Measurements from ENCODE around the gene LIN7B.
"Not testable (repeated sequence)": the region's sequence is repeated elsewhere in the genome, so short reads cannot be mapped to it uniquely, and the experiment has no call there.

Gene LIN7B

DNA sequence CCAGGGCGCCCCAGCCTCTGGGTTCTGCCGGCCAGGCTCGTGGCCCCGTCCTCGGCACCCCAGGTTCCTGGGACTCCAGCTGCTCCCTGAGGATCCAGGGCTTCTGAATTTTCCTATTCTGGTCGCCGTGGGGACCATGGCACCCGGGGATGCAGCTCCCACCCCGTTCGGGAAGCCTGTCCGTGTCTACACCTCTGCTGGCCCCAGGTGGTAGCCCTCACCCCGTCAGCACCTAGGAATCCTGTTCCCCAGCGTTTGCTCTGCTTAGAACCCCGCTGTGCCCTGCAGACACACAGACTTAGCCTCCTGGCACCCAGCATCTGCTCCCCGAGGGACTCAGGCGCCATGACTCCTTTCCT lies 6.1 kb downstream of the LIN7B start:
- H3K4me3 ChIP-seq (ENCODE audit: low read depth, low read length): no peak overlapping the region
- DNase-seq (ENCODE audit: low read depth): no peak
- TF ChIP-seq, protein P1, sequence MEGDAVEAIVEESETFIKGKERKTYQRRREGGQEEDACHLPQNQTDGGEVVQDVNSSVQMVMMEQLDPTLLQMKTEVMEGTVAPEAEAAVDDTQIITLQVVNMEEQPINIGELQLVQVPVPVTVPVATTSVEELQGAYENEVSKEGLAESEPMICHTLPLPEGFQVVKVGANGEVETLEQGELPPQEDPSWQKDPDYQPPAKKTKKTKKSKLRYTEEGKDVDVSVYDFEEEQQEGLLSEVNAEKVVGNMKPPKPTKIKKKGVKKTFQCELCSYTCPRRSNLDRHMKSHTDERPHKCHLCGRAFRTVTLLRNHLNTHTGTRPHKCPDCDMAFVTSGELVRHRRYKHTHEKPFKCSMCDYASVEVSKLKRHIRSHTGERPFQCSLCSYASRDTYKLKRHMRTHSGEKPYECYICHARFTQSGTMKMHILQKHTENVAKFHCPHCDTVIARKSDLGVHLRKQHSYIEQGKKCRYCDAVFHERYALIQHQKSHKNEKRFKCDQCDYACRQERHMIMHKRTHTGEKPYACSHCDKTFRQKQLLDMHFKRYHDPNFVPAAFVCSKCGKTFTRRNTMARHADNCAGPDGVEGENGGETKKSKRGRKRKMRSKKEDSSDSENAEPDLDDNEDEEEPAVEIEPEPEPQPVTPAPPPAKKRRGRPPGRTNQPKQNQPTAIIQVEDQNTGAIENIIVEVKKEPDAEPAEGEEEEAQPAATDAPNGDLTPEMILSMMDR (IDR thresholded peaks at IDR 0.05; ENCODE audit: insufficient read depth, low read depth, low read length, missing control alignments): no peak

DNA sequence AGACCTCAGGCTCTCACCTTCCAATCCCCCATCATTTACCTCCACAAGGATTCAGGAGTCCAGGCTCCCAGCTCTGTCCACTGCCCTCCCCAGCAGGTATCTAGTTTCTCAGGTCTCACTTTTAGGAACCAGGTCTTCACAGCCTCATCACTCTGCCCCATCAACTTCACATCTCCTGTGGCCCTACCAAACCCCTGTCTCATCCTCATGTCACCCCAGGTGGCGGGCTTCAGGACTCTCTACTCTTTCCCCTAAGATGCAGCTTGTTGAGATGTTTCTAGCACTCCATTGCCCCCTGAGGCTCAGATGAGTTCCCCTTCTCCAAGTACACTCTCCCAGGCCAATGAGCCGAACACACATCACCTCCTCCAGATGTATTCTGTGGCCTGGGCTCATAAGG lies 6.7 kb downstream of the LIN7B start:
- H3K4me3 ChIP-seq (ENCODE audit: low read depth, low read length): no peak overlapping the region
- TF ChIP-seq, protein P1 (IDR thresholded peaks at IDR 0.05; ENCODE audit: insufficient read depth, low read depth, low read length, missing control alignments): no peak
- no peak for DNase-seq (ENCODE audit: low read depth)

DNA sequence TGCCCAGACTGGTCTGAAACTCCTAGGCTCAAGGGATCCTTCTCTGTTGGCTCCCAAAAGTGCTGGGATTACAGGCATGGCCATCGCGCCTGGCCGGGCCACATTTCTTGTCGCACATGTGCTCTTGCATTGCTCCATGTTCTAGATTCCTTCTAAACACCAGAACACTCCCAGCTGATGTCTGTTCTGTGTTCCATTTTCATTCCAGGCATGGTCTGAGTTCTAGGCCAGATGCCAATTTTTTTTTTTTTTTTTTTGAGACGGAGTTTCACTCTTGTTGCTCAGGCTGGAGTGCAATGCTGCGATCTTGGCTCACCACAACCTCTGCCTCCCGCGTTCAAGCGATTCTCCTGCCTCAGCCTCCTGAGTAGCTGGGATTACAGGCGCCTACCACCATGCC lies 7.7 kb downstream of the LIN7B start:
- not testable (repeated sequence) for H3K4me3 ChIP-seq (ENCODE audit: low read depth, low read length); DNase-seq (ENCODE audit: low read depth)

DNA sequence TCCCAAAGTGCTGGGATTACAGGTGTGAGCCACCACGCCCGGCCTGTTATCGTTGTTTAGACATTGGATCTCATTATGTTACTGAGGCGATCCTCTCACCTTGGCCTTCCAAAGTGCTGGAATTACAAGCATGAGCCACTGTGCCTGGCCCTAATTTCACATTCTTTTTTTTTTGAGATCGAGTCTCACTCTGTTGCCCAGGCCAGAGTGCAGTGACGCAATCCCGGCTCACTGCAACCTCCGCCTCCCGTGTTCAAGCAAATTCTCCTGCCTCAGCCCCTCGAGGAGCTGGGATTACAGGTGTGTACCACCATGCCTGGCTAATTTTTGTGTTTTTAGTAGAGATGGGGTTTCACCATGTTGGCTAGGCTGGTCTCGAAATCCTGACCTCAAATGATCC lies 9.1 kb downstream of the LIN7B start:
- DNase-seq (ENCODE audit: low read depth): not testable (repeated sequence)

DNA sequence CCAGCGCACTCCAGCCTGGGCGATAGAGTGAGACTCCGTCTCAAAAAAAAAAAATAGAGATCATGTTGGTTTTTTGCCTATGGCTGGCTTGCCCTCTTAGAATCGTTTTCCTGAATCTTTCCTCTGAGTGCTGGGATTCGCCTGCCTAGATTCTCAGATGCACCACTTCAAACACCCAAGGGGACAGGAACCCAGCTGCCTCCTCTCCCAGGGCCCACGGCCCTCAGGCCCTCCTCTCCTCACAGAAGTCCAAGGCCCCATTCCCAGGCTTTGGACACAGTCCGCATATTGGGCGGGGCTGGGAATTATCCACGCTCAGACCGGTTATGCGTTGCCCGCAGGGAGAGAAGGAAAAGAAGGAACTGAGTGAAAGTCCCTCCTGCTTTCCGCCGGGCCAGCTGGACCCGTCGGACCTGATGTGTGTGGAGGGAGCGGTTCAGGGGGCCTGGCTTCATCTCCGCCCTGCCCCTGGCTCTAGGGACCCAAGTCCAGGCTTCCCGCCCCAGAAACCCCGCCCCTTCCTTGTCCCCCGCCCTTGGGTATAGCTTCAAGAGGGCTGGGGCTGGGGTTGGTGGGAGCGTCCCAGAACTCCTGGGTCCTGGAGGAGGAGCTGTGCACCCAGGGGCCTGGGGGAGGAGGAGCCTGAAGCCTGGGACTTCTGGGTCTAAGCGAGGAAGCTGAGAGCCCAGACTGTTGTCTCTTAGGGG lies 11.0 kb downstream of the LIN7B start:
- no peak for DNase-seq (ENCODE audit: low read depth)
- H3K4me3 ChIP-seq (ENCODE audit: low read depth, low read length): no peak overlapping the region
- TF ChIP-seq, protein P1 (IDR thresholded peaks at IDR 0.05; ENCODE audit: insufficient read depth, low read depth, low read length, missing control alignments): no peak

More for the DNA sequence above, 9.1 kb downstream of the LIN7B start:
- not testable (repeated sequence) for H3K4me3 ChIP-seq (ENCODE audit: low read depth, low read length)

DNA sequence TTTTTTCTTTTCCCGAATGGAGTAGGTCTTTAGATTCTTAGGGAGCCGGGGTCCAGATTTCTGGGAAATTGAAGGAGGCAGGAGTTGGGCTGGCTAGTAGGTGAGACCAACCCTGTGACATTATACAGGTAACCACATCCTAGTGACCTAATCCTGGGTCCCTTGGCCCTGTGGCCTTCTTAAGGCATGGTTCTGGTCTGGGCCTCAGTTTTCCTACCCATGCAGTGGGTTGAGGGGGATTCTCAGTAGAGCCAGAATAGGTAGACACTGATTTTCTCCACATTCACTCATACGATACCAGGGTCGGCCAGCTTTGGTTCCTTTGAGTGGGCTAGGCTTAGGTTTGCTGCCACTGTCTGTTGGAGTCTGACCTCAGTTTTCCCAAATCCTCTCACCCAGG lies 12.4 kb downstream of the LIN7B start:
- no peak for DNase-seq (ENCODE audit: low read depth)
- no peak overlapping the region for H3K4me3 ChIP-seq (ENCODE audit: low read depth, low read length)
- TF ChIP-seq, protein P1 (IDR thresholded peaks at IDR 0.05; ENCODE audit: insufficient read depth, low read depth, low read length, missing control alignments): no peak

DNA sequence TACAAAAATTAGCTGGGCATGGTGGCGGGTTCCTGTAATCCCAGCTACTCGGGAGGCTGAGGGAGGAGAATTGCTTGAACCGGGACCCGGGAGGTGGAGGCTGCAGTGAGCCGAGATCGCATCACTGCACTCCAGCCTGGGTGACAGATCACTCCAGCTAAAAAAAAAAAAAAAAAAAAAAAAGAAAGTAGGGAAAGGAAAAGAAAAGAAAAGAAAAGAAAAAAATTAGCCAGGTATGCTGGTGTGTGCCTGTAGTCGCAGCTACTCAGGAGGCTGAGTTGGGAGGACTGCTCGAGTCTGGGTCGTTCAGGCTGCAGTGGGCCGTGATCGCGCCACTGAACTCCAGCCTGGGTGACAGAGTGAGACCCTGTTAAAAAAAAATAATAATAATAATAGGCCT lies 13.1 kb downstream of the LIN7B start:
- not testable (repeated sequence) for DNase-seq (ENCODE audit: low read depth)
- H3K4me3 ChIP-seq (ENCODE audit: low read depth, low read length): peak overlapping the region; percentile 45; the same call in 1 of the 2 replicates

DNA sequence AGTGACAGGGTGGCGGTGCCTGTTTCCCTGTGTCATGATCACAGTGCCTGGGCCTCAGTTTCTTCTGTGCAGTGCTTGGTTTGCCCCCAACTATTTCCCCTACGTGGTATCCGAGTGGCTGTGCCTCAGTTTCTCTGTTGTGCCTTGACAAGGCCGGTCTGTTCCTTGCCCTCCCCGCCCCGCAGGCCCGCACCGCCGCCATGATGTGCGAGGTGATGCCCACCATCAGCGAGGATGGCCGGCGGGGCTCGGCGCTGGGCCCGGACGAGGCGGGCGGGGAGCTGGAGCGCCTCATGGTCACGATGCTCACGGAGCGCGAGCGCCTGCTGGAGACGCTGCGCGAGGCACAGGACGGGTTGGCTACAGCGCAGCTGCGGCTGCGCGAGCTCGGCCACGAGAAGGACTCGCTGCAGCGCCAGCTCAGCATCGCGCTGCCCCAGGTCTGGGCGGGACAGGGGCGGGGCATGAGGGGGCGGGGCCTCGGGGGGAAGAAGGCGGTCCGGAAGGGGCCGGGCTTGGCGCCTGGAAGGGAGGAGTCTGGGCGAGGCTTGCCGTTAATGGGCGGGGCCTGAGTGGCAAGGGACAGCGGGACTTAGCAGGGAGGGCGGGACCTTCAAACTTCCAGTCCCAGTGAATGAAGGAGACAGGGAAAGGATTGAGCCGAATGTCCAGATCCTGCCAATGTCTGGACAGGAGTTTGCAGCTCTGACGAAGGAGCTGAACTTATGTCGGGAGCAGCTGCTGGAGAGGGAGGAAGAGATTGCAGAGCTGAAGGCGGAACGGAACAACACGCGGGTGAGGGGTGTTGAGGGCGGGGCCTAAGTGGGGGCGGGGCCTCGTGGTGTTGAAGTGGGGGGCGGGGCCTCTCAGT lies 13.7 kb downstream of the LIN7B start:
- TF ChIP-seq, protein P1 (IDR thresholded peaks at IDR 0.05; ENCODE audit: insufficient read depth, low read depth, low read length, missing control alignments): no peak
- DNase-seq (ENCODE audit: low read depth): peak; percentile 97
- peak overlapping the region; percentile 54 for H3K4me3 ChIP-seq (ENCODE audit: low read depth, low read length)
